ENCODE data around the gene SETBP1.

Gene SETBP1

DNA sequence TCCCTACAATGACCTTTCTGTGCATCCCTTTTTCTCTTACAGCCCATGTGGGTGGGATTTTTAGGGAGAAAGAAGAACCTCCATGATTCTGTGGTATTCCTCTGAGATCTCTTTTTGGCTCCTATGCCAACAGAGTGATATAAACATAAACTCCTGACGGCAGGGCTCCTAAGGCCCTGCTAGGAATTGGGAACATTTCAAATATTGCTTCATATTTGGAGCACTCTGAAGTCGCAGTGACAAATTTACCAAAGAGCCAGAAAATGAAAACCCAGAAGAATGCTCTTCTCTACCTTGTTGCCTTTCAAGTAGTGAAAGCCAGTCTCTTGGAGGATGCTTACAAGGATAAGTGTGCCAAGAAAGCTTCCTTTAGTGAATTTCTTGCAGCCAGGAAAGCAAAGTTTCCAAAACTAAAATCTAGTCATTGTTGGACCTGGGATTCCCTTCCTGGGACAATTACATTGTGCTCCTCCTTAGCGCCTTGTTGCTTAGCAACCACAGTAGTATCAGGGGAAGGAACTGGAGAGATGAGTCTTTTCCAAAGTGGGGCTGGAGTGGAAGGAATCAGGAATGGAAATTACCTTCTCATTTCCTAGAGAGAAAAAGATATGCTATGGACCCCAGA is 7.3 kb upstream of the SETBP1 start:
- no peaks in the 10 kb centered on the region for H3K36me3 ChIP-seq
- H3K4me3 ChIP-seq: no peak overlapping the region
- peaks cover 0 to 19% (median 5%) of the 10 kb centered on the region in 10 experiments; a peak in 12 of 20 replicates for H3K4me1 ChIP-seq
- H3K27me3 ChIP-seq: peaks cover 0 to 11% (median 8%) of the 10 kb centered on the region in 11 experiments; a peak in 11 of 22 replicates
- H4K20me1 ChIP-seq: no peaks in the 10 kb centered on the region
- H3K4me2 ChIP-seq: no peak overlapping the region
- TF ChIP-seq Cebpa-rat (IDR thresholded peaks at IDR 0.05): no peak
- H3K9me3 ChIP-seq (replicated peaks in 1 of 11): peaks cover 0 to 28% (median 0%) of the 10 kb centered on the region in 11 experiments; a peak in 6 of 22 replicates
- no peak overlapping the region for H3K27ac ChIP-seq
- H3K9ac ChIP-seq: no peak overlapping the region

DNA sequence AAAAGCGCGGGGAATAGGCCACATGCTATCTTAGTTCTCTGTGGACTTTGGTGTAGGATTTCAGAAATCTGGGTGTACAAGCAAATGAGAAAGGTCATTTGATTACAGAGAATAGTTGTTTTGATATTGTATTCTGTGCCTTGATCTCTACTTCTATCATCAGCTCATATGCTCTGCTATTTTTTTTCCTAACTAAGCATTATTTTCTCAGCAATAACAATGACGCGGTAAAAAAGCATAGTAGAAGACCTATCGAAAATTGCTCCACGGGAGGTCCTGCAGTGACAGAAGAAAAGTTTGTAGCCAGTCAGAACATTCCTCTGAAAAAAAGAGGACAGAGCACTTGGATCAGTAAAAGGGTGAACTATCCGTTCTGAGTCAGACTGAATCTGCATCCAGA is 2.8 kb upstream of the SETBP1 start:
- no peak for TF ChIP-seq Cebpa-rat (IDR thresholded peaks at IDR 0.05)
- H3K9ac ChIP-seq: peak overlapping the region in 1 of 11 experiments; percentile 5; a peak in 2 of 22 replicates
- H3K27me3 ChIP-seq: peaks cover 29 to 44% (median 39%) of the 10 kb centered on the region in 11 experiments
- peaks cover 12 to 33% (median 26%) of the 10 kb centered on the region in 10 experiments; a peak in 19 of 20 replicates for H3K4me1 ChIP-seq
- peak overlapping the region in 2 of 11 experiments; percentile 13 to 96; a peak in 3 of 22 replicates for H3K27ac ChIP-seq
- no peak overlapping the region; a peak in 1 of 20 replicates for H3K4me3 ChIP-seq
- H3K4me2 ChIP-seq: peak overlapping the region in 9 of 11 experiments; percentile 86 to 98 (median 92); a peak in 14 of 22 replicates
- peaks cover 0 to 3% (median 0%) of the 10 kb centered on the region in 11 experiments; a peak in 2 of 22 replicates for H3K9me3 ChIP-seq (replicated peaks in 1 of 11)
- H3K36me3 ChIP-seq: no peaks in the 10 kb centered on the region
- peaks cover 0 to 14% (median 9%) of the 10 kb centered on the region in 11 experiments; a peak in 11 of 22 replicates for H4K20me1 ChIP-seq

DNA sequence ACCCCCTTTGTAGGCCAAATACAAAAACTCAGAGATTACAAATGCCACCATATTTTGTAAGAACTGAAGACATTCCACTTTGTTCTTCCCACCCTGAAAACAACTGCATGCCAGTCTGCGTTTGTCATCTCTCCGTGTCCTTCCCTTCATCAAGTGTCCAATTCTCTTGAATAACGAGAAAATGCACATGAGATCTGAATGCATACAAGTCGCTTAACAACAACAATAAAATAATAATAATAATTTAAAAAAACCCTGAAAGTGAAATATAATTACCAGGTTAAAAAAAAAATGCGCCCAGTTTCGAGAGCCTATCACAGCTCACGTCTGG is 2.0 kb upstream of the SETBP1 start:
- H3K4me3 ChIP-seq: peak overlapping the region; percentile 79 to 91 (median 86); a peak in 19 of 20 replicates
- peaks cover 0 to 21% (median 9%) of the 10 kb centered on the region in 11 experiments; a peak in 11 of 22 replicates for H4K20me1 ChIP-seq
- peak overlapping the region; percentile 82 to 98 (median 90); a peak in 19 of 22 replicates for H3K9ac ChIP-seq
- peak overlapping the region in 7 of 11 experiments; percentile 81 to 96 (median 92); a peak in 12 of 22 replicates for H3K27ac ChIP-seq
- H3K9me3 ChIP-seq (replicated peaks in 1 of 11): no peaks in the 10 kb centered on the region
- peaks cover 33 to 51% (median 44%) of the 10 kb centered on the region in 11 experiments for H3K27me3 ChIP-seq
- H3K4me1 ChIP-seq: peaks cover 12 to 35% (median 30%) of the 10 kb centered on the region in 10 experiments; a peak in 19 of 20 replicates
- no peaks in the 10 kb centered on the region for H3K36me3 ChIP-seq
- TF ChIP-seq Cebpa-rat (IDR thresholded peaks at IDR 0.05): no peak
- peak overlapping the region; percentile 85 to 98 (median 92) for H3K4me2 ChIP-seq

DNA sequence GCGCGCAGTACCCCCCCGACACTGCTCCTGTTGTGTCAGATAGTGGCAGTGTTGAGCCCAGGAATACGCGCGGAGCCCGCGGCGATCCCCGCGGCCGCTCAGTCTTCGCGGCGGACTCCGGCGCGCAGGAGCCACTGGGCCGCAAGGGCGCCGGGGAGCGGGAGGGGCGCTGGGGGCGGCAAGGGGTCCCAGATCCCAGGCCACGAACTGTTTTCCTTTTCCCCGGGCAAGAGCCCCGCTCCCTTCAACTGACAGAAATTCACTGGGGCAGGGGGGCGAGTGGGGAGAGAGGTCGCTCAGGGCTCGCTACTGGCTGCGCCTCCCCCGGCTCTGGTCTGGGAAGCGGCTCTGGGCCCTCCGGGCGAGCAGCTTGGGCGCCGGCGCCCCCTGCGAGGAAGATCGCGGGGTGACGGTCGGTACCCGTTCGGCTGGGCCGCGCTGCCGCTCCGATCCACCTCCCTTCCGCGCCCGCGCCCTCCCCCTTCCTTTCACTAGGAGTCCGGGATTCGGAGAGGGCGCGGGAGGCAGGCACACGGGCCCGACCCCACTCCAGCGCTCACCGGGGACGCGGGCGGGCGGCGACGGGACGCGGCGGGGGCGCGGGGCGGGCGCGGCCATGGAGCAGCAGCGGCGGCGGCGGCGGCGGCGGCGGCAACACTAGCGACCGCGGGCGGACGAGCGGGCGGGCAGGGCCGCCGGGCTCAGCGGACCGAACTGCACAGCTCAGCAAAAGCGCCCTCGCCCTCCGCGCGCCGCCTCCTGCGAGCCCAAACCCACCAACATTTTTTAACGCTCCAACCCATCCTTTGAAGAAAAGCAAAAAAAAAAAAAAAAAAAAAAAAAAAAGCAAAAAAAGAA is 1.4 kb upstream of the SETBP1 start:
- Histone ChIP-seq H3K9me3 (replicated peaks in 1 of 11) (no peaks in the 10 kb centered on the region), H4K20me1 (peaks cover 0 to 27% (median 9%) of the 10 kb centered on the region in 11 experiments; a peak in 11 of 22 replicates), H3K27me3 (peaks cover 33 to 57% (median 44%) of the 10 kb centered on the region in 11 experiments), H3K4me2 (peak overlapping the region; percentile 85 to 98 (median 92)), H3K27ac (peak overlapping the region; percentile 81 to 96 (median 90)), H3K36me3 (no peaks in the 10 kb centered on the region), H3K4me1 (peaks cover 12 to 35% (median 30%) of the 10 kb centered on the region in 10 experiments; a peak in 19 of 20 replicates), H3K4me3 (peak overlapping the region; percentile 79 to 91 (median 86)), H3K9ac (peak overlapping the region; percentile 82 to 98 (median 90))
- no peak for TF ChIP-seq Cebpa-rat (IDR thresholded peaks at IDR 0.05)

DNA sequence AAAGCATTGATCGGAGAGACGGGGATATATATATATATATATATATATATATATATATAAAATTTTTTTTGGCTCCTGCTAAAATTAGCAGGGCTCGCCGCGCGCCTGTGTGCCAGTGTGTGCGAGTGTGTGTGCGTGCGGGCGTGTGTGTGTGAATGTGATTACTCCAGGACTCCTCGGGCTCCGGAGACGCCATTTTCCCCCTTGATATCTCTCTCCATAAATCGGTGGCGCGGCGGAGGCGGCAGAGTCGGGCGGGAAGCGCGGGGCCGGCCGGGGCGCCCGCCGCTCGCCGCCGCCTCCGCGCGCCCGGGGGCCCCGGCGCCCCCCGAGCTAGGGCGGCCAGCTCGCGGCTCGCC is 795 bp upstream of the SETBP1 start:
- peaks cover 33 to 58% (median 44%) of the 10 kb centered on the region in 11 experiments for H3K27me3 ChIP-seq
- peak overlapping the region; percentile 82 to 98 (median 90) for H3K9ac ChIP-seq
- H3K9me3 ChIP-seq (replicated peaks in 1 of 11): no peaks in the 10 kb centered on the region
- H3K4me2 ChIP-seq: peak overlapping the region; percentile 88 to 99 (median 95)
- TF ChIP-seq Cebpa-rat (IDR thresholded peaks at IDR 0.05): no peak
- H3K27ac ChIP-seq: peak overlapping the region; percentile 66 to 96 (median 89); a peak in 21 of 22 replicates
- H3K4me3 ChIP-seq: peak overlapping the region; percentile 79 to 91 (median 86)
- peaks cover 12 to 35% (median 30%) of the 10 kb centered on the region in 10 experiments; a peak in 19 of 20 replicates for H3K4me1 ChIP-seq
- H3K36me3 ChIP-seq: no peaks in the 10 kb centered on the region
- peaks cover 0 to 27% (median 9%) of the 10 kb centered on the region in 11 experiments; a peak in 11 of 22 replicates for H4K20me1 ChIP-seq

DNA sequence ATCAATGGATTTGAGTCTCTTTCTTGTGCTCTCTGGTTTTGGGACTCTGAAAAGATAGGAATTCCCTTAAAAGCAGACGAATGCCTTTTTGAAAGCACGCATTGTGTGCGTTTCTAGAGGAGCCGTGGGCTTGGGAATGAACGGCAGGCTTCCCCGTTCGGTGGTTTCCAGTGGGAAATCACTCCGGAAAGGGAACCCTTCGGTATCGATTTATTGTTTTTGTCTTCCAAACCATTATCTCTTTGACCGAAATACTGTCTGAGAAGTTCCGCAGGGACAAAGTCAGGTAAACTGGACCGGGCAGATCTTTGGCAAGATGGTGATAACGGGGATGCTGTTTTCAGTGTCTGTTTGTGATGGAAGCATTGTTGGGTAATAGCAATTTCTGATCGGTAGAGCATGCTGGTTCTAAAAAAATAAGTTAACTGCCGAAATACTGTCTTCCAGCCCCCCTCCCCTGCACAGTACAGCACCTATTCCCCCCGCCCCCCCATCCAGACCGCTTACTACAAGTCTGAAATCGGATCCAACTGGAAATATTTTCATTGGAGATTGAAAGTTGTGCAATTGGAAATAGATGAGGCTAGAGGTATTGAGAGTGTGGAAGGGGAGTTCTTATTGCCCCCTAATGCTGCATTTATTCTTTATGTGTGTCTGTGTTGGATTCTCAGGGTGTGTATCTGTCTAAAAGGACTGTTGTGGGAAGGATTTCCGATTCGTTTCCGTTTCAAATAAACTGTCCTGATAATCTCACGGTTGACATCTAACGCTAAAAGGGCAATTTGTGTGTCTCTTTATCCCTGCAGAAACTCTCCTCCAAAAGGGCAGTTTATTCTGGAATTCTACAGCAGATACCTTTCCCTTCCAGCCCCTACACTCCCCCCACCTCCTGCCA is 635 bp downstream of the SETBP1 start:
- H3K4me3 ChIP-seq: peak overlapping the region; percentile 79 to 91 (median 86); a peak in 19 of 20 replicates
- TF ChIP-seq Cebpa-rat (IDR thresholded peaks at IDR 0.05): no peak
- H4K20me1 ChIP-seq: peaks cover 0 to 35% (median 9%) of the 10 kb centered on the region in 11 experiments; a peak in 12 of 22 replicates
- H3K36me3 ChIP-seq: no peaks in the 10 kb centered on the region
- peak overlapping the region; percentile 76 to 99 (median 94) for H3K4me2 ChIP-seq
- no peaks in the 10 kb centered on the region for H3K9me3 ChIP-seq (replicated peaks in 1 of 11)
- peaks cover 33 to 69% (median 44%) of the 10 kb centered on the region in 11 experiments for H3K27me3 ChIP-seq
- peak overlapping the region in 7 of 11 experiments; percentile 27 to 70 (median 32); a peak in 8 of 22 replicates for H3K27ac ChIP-seq
- peak overlapping the region in 10 of 11 experiments; percentile 40 to 95 (median 62); a peak in 19 of 22 replicates for H3K9ac ChIP-seq
- H3K4me1 ChIP-seq: peaks cover 12 to 42% (median 30%) of the 10 kb centered on the region in 10 experiments; a peak in 19 of 20 replicates

DNA sequence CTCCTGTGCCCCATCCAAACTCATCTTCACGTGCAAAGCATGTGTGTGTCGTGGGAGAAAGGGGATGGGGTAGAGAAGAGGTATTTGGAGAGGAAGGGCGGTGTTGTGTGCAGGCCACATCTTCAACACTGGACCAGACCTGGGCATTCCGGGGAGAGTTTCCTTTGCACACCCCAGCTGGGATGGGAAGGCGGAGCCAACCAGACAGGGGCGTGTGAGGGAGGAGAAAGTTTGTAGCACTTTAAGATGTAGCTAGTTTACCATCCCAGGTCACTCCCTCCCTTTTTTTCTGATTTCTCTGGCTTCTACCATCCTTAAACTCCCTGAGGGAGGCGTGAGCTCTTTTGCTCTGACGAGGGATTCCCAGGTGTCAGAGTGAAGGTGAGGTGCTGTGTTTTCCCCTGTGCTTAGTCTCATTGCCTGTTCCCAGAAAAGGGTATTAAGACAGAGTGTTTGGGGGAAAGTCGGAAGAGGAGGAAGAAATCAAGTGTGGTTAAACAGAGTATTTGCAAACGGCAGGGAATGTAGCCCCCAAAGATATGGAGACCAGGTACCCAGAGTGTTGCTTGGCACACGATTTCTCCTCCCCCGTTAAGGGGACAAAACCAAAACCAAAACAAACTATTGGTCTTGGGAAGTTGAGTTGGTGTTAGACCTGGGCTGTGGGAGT is 1.6 kb downstream of the SETBP1 start:
- Histone ChIP-seq H3K4me2 (peak overlapping the region; percentile 3 to 98 (median 92); a peak in 19 of 22 replicates), H3K36me3 (no peaks in the 10 kb centered on the region), H4K20me1 (peaks cover 0 to 36% (median 9%) of the 10 kb centered on the region in 11 experiments; a peak in 13 of 22 replicates), H3K9ac (peak overlapping the region in 1 of 11 experiments; percentile 2; a peak in 1 of 22 replicates), H3K9me3 (replicated peaks in 1 of 11) (no peaks in the 10 kb centered on the region), H3K27me3 (peaks cover 33 to 78% (median 44%) of the 10 kb centered on the region in 11 experiments), H3K27ac (no peak overlapping the region), H3K4me1 (peaks cover 12 to 42% (median 30%) of the 10 kb centered on the region in 10 experiments; a peak in 19 of 20 replicates), H3K4me3 (peak overlapping the region in 6 of 10 experiments; percentile 5 to 87 (median 84); a peak in 7 of 20 replicates)
- TF ChIP-seq Cebpa-rat (IDR thresholded peaks at IDR 0.05): no peak
